SIG-M5 (cell line): ENCODE results near the gene DOK4.

Experiments
- DNase-seq: peaks from one replicate; lab custom pipeline; 2025; lab: John Stamatoyannopoulos, UW

DOK4 gene

DNA sequence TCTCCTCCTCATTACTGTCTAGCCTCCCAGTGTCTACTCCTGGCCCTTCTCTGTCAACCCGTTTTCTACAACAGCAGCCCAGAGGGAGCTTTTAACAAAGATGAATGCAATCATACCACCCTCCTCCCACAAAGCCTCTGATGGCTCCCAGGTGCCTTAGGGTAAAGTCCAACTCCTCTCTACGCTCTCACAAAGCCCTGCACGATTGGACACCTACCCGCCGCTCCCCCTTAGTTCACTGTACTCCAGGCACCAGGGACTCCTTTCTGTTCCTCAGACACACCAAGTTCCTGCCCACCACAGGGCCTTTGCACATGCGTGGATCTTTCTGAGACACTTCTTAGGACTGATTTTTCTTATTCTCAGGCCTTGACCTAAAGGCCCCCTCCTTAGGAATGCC is 32.6 kb upstream of the DOK4 start:
- DNase-seq = no peak

DNA sequence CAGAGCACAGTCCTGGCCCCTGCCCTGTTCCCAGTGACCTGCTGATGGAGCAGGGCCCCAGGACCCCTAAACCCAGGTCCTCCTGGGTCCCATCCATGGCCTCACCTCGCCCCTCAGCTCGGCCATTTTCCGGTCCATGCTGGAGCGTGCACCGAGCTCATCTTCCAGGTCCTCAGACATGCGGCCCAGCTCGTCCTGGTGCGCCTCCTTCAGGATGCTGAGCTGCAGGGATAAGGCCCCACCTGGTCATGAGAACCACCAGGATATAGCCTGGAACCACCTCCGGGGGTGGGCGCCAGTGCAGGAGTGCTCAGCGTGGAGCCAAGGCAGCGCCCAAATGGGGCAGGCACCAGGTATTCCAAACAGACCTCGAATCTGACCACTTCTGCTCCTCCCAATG is 32.2 kb upstream of the DOK4 start:
- no peak for DNase-seq

DNA sequence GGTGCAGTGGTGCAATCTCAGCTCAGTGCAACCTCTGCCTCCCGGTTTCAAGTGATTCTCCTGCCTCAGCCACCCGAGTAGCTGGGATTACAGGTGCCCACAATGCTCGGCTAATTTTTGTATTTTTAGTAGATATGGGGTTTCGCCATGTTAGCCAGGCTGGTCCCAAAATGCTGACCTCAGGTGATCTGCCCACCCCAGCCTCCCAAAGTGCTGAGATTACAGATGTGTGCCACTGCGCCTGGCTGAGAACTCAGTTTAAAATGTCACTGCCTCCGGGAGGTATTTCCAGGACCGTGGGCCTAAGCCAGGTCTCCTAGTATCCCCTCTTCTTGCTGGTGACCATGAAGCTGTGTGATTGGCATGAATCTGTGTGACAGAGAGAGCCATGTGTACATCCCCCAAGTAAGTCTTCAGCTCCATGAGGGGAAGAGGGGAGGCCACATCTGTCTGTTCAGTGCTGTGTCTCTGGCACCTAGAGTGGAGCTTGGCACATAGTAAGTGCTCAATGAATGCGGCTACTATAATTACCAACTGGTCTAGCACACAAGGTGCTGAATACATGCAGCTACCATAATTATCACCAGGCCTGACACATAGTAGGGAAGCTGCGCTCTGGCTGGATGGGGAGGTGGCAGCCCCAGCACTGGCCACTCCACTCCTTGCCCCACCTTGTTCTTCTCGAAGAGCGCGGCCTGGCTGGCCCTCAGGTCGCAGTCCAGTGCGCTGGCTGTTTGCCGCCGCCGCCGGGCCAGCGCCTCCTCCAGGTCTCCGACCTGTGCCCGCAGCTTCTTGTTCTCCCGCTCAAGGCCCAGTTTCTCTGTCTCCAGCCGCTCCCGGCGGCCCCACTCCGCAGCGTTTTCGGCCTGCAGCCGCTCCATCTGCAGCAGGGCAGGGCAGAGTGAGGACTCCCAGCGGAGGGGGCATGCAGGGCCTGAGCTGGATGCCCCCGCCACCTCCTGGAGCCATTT is 31.4 kb upstream of the DOK4 start:
- DNase-seq = no peak

DNA sequence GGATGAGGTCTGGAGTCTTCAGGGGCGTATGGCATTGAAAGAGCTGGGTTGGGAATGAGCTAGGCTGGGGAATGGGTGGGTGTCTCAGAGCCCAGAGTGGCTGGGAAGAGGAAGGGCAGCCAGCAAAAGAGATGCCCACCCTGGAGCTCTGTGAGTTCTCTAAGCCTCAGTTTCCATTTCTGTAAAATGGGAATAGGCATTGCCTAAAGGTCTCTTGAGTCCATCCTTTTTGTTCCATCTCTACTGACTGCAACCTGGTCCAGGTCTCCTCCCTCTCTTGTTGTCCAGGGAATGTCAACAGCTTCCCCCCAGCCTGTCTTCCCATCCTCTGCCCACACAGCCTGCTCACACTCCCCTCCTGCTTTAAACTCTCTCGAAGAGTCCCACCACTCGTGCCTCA is 30.5 kb upstream of the DOK4 start:
- no peak for DNase-seq

DNA sequence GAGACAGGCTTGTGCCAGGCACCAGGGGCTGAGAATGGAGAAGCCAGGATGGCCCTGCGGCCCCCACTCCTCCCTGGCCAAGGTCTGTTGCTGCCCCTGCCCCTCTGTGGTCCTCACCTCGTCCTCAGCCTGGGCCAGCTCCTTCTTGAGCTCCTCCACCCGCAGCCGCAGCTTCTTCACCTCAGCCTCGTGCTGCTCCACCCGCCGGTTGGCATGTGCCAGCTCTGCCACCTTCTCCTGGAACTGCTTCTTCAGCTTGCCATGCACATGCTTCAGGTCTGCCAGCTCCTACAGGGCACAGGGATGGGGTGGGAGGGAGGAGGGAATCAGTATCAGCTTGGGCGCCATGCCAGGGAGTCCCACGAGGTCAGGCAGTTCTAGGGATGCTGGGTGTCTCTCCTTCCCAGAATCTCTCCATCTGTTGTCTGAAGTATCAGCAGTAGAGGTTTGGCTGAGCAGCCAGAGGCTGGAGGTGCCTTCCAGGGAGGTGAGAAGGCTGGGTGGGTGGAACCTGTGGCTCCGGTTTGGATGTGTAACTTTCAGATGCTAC is 30.0 kb upstream of the DOK4 start:
- DNase-seq = no peak

DNA sequence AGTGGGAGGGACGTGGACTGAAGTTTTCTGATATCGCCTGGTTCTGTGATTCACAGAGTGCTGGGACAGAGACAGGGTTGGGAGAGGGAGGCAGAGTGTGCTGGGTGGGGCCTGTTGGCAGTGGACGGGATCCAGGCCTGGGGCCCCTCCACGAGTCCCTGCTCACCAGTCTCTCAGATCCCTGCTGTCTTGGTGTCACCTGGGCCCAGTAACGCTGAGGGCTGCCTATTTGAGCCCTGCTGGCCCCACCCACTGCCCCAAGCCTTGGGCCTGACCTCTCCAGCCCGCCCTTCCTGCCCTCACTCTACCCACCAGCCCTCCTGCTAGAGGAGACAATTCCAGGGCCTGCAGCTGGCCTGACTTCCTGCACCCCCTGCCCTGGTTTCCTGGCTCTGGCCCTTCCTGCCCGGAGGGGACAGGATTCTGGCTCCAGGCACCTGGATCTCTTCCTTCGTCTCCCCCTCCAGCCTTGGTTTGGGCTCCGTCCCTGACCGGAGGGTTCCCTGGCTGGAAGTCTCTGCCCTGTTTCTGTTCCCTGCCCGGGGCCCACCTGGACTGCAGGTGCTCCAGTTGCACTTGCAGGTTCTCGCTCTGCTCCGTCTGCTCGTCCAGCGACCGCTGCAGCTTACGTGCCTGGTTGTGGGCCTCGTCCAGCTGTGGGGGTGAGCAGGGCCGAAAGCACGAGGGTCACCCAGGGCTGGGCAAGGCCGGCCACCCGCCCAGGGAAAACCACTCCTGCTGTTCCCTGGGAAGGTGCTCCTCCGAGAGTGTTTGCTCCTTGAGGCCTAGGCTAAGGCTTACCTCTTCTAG is 28.7 kb upstream of the DOK4 start:
- DNase-seq = no peak

DNA sequence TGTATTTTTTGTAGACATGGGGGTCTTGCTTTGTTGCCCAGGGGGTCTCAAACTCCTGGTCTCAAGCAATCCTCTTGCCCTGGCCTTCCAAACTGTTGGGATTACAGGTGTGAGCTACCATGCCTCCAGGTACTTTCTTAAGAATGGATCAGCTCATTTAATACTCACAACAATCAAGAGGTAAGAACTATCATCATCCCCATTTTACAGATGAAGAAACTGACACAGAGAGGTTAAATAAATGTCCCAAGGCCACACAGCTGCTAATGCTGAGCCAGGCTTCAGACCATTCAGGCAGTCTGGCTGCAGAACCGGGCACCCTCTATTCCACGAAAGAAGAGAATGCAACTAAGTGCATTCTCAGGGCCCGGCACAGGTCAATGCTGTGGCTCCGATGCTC is 28.1 kb upstream of the DOK4 start:
- no peak for DNase-seq

DNA sequence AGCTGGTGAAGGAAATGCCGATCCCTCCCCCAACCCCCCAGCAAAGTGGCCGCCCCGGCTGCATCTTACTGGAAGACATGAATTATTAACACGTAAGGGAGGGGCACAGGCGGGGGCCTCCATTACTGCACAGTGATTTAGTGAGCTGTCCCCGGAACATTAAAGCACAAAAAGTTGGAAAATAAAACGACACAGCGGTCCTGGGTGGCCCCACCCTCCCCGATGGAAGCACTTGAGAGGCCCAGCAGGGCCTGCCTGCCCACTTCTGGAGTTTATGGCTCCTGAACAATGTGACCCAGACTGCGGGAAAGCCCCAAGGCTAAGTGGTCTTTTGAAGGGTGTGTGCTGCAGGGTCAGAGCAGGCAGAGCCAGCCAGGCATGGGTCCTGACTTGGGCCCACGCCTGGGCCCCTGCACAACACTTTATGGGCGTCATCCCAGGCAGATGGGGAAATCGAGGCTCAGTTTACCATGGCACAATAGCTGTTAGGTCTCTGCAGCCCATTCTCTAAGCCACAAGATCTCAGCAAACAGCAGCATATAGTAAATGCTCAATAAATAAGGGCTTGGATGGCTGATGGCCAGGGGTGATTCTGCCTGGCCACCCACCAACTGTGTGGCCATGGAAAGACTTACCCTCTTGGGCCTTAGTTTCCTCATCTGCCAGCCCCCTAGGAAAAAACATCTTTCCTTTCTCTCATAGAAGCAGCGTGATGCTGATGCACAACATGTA is 27.2 kb upstream of the DOK4 start:
- no peak for DNase-seq

DNA sequence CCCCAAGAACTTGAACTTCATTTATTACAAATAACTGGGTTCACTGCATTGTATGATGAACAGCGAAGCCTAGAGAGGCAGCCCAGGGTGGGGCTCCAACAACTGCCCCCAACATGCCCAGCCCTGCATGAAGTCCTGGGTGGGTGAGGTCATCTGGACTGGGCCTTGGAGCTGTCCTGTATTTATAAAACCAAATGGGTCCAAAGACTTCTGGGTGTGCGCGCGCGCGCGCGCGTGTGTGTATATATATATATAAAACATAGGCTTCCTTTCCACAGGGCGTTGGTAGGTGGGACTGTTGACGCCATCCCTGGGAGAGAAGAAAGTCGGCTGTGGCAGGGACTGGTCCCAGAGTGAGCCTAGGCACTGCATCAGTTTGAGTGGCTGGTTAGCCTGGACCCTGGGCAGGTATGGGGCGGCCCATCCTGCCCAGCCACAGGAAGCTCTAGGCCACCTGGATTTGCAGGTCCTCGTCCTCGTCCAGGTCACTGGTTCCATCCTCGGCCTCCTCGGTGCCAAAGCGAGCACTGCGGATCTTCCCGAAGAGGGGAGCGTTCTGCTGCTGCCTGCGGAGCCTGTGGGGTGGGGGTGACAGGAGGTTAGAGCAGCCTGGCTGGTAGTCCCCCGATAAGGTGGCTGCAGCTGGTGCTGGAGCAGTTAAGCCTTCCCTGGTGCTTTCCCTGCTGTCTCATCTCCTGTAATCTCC is 26.2 kb upstream of the DOK4 start:
- no peak for DNase-seq

DNA sequence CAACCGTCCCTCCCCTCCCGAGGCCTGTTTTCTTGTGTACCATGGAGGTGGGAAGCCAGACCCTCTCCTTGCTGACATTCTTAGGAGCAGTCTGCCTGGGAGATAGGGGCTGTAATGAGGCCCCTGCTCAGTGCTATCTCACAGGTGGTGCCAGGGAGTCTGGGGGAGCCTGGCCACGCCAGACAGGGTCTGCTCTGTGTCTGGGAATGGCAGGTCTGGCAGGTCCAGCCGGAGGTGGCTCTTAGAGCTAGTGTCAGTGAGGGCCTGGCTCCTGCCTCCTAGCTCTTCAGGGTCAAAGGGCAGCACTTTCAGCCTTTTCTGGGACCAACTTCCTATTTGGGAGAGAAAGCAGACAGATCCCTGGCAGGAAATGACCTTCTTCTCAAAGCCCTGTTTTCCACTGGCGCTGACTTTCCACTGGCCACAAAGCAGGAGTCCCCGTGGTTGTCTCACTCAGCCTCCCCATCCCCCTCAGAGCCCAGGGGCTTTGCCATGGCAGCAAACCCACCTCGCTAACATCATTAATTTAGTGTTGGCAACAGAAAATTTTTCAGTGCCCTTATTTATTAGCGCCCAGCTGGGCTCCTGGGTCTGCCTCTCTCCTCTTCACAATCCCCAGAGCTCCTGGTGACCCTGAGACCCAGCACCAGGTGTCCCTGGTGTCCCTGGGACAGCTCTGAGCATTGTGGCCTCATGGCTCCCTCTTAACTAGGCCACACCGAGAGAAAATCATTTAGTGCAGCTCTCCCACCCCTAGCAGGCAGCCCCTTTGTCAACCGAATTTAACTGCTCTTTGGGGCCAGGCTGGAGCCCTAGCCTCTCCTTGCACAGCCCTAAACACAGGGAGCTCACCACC is 24.0 kb upstream of the DOK4 start:
- no peak for DNase-seq

DNA sequence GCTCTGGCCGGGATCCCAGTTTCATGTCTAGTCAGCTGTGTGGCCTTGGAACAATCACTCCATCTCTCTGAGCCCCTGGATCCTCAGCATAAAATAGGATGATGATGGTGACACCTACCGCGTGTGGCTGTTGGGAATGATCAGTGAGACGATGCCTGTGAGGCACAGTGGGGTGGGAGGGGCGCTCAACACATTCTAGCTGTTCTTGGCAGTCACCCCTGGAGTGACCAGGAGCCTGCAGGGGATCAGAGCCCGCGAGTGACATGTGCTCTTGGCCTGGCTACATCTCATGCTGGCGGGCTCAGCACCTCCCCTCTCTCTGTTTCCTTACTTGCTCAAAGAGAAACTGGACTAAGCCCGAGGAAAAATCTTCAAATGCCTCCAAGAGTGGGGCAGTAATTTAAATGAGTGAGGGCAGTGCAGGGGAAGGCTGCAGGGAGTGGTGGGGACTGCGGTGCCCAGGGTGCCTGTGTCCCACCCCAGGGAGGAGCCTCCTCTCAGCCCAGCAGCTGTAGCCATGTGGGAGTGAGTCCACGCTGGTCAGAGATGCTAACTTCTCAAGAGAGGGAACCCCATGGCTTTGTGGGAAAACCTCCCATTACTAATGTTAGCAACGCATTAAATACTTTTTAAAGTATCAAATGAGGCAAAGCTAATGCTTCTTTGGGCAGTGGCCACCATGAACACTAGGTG is 23.1 kb upstream of the DOK4 start:
- DNase-seq = no peak

DNA sequence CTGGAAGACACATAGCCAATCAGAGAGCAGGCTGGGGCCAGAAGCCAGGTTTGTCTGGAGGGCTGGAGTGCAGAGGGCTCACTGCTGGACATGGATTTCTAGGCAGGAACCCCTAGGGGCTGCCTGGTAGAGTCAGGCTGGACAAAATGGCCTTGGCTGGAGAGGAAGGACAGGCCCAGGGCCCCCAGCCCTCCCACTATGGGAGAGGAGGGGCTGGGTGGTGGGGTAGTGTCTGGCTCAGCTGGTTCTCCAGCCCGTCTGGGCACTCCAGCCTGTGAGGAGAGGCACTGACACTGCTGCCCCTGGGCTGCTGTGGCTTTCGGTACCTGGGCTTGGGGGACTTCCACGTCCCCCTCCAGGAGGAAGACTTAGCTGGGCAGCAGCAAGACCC is 21.7 kb upstream of the DOK4 start:
- no peak for DNase-seq

DNA sequence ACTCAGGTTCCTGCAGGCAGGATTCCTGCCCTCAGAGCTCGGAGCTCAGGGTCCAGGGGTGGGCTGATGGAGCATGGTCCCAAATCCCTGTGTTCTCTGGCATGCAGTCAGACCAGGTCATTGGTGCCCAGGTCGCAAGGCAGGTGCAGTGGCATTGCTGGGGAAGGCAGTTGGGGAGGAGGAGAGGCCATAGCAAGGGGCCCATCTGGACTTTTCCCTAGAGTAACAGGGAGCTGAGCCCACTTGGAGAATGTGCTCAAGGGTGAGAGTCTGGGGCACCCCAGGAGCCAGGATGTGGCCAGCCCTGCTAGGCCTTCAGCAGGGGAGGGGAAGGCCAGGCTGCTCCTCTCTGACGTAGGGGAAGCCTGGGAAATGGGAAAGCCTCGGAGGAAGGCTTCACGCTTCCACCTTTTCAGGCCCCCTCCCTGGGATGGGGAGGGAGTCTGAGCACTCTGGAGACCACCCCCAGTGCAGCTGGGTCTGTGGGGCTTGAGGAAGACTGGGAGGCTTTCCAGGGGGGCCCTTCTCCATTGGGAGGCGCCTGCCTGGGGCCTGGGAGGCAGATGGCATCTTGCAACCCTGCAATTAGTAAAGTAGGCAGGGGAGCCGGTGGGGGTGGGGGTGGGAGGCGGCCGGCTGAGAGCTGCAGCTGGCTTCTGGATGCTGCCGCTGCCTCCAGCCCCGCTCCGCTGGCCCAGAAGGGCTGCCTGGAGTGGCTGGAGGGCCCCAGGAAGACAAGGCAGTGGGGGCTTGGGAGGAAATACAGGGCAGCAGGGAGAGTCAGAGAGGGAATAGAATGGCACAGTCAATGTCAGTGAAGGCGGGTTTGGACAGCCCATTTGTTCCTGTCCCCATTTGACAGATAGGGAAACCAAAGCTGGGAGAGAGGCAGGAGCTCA is 21.1 kb upstream of the DOK4 start:
- no peak for DNase-seq

DNA sequence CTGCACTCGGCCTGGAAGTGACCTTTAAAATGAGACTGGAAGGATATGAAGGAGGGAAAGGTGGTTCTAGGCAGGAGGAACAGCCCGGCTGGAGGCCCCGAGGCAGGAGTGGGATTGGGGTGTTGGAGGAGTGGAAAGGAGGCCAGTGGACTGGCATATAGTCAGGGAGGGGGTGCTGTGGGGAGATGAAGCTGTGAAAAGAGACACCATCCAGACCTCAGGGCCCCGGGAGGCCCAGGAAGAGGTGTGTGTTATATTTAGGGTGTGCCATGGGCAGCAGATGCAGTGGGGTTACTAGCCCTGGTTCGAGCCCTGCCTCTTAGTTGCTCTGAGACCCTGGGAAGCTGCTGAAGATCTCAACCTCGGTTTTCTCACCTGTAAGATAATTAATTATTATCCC is 18.9 kb upstream of the DOK4 start:
- no peak for DNase-seq

DNA sequence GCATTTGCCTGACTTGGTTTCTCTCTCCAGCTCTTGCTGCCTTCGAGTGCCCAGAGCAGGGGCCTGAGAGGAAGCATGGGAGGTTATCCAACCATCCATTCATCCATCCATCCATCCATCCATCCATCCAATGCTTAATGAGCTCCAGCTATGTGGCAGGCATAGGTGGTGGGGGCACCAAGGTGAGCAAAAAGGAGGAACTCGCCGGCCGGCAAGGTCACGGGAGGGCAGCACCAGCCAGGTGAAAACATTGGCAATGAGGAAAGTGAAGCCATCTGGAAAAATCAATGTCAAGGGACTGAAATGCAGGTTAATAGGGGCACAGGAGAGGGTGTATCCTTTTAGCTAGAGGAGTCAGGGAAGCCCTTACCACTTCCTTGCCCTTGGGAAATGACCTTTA is 18.2 kb upstream of the DOK4 start:
- no peak for DNase-seq

DNA sequence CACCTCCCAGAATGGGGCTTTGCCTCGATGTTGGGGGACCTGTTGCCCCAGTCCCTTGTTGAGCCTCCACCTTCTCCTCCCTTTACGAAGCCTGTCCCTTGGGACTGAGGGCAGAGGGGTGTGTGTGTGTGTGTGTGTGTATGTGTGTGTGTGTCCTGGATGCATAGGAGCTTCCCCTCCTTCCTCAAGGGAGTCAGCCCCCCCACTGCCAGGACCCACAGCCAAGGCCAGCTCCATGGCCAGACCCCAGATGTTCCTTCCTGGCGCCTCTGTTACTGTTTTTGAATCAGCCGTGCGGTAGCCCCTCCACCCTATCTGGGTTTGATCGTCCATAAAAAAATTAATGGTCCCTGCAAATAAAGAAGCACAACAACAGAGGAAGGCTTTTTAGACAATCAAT is 17.7 kb upstream of the DOK4 start:
- DNase-seq = no peak

DNA sequence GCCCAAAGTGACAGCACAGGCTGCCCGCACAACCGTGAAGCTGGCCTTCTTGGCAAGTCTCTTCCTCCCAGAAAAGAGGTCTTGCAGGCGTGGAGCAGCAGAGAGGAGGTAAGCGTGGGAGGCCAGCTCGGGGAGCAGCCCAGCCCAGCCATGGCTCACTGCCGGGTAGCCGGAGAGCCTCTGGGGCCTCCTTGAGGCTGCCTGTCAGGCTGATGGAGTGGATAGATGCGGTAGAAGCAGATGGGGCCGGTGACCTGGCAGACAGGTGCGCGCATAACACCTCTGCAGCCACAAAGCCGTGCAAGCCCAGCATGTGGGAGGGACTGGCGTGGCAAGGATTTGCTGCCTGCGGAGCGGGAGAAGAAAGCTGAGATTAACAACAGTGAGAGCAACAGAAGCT is 17.1 kb upstream of the DOK4 start:
- DNase-seq = no peak

DNA sequence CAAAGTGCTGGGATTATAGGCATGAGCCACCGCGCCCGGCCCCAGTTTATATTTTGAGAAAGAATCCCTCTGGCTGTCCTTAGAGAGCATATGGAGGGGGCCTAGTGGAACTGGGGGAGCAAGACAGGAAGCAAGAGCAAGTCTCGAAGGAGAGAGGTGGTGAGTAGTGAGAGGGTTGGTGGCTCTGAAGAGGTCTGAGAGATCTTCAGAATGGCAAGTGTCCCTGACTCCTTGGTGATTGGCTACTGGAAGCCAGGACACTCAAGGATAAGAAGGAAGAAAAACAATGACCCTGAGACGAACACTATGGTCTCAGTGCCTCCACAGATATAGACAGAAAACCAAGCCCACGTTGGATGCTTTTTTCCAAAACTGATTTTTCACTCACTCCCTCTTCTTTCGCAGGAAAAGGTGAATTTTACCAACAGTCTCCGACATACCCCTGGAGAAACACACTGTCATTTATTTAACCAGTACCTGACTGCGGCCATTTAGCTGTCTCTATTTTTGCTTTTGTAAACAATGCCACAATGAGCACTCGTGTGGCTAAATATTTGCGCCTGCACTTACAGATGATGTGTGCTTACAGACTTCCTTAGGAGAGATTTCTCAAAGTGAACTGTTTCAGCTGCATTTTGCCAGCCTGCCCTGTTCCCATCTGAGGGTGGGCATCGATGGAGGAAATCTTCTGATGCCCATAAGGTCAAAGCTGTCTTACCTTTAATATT is 15.9 kb upstream of the DOK4 start:
- no peak for DNase-seq
